PC-9 (cell line): ENCODE measurements around the gene NPHP4. TPM values are rescaled to one million over a fixed set of nuclear protein-coding genes. Genes with fewer than 3 reads are reported as not detected.

ENCODE experiments used
- BruUV-seq: library from RNA; stranded (reverse); fragments of 400-500 nt; replicated peaks from 2 replicates; lab custom pipeline; 2021; lab: Mats Ljungman, UMichigan
- CTCF ChIA-PET: fragments of 300-600 bp; sonication (Branson Sonifier 250); formaldehyde crosslinking; loops from one replicate; lab custom pipeline; 2022; ENCODE audit warnings: antibody characterized with exemption; lab: Charles Lee
- POLR2A ChIA-PET: fragments of 300-600 bp; sonication (Branson Sonifier 250); formaldehyde crosslinking; loops from one replicate; lab custom pipeline; 2022; ENCODE audit warnings: antibody characterized with exemption; ENCODE audit not compliant: unreplicated experiment; lab: Charles Lee
- DNase-seq, 2 experiments: peaks; one replicate each; pipeline versions ENCODE4 v3.0.0 to v3.0.0-alpha.2; 2015 to 2022; ENCODE audit warnings: mixed read lengths in 1 of 2
- H2AFZ ChIP-seq: fragments of 200-600 bp; sonication (generic); 2 replicates; pipeline ENCODE4 v1.8.1; 2017; ENCODE audit warnings: antibody characterized with exemption
- H3F3A ChIP-seq: fragments of 200-600 bp; sonication (generic); 2 replicates; pipeline ENCODE4 v1.8.1; 2017; ENCODE audit warnings: antibody characterized with exemption, mild to moderate bottlenecking, low read depth; ENCODE audit not compliant: insufficient read depth
- H3K27ac ChIP-seq: fragments of 200-600 bp; sonication (generic); 2 replicates; pipeline ENCODE4 v1.6.1; 2016; ENCODE audit warnings: mixed run types
- H3K27me3 ChIP-seq: fragments of 200-600 bp; sonication (generic); 2 replicates; pipeline ENCODE4 v1.6.1; 2016; ENCODE audit warnings: low read depth, mixed run types; ENCODE audit not compliant: insufficient read depth
- H3K36me3 ChIP-seq: fragments of 200-600 bp; sonication (generic); 2 replicates; pipeline ENCODE4 v1.6.1; 2016; ENCODE audit warnings: low read depth, mixed run types
- H3K4me1 ChIP-seq: fragments of 200-600 bp; sonication (generic); replicated peaks from 2 replicates; pipeline ENCODE4 v1.6.1; 2016; ENCODE audit warnings: mixed run types; ENCODE audit not compliant: insufficient read depth
- H3K4me2 ChIP-seq: fragments of 200-600 bp; sonication (generic); 2 replicates; pipeline ENCODE4 v1.6.1; 2017; ENCODE audit warnings: mixed run types
- H3K4me3 ChIP-seq: fragments of 200-600 bp; sonication (generic); 2 replicates; pipeline ENCODE4 v1.6.1; 2016; ENCODE audit warnings: mixed run types
- H3K79me2 ChIP-seq: fragments of 200-600 bp; sonication (generic); 2 replicates; pipeline ENCODE4 v1.6.1; 2017; ENCODE audit warnings: low read depth, mixed run types
- H3K9me2 ChIP-seq: fragments of 200-600 bp; sonication (generic); 2 replicates; pipeline ENCODE4 v1.8.1; 2017; ENCODE audit warnings: mild to moderate bottlenecking; ENCODE audit not compliant: insufficient read depth
- H3K9me3 ChIP-seq: fragments of 200-600 bp; sonication (generic); 2 replicates; pipeline ENCODE4 v1.8.1; 2016; ENCODE audit warnings: low read depth; ENCODE audit not compliant: insufficient read depth
- H4K20me1 ChIP-seq: fragments of 200-600 bp; sonication (generic); 2 replicates; pipeline ENCODE4 v1.8.1; 2017; ENCODE audit not compliant: insufficient read depth
- CTCF ChIP-seq: fragments of 200-600 bp; sonication (generic); conservative IDR thresholded peaks from 2 replicates; pipeline ENCODE4 v1.6.1; 2017; ENCODE audit warnings: mixed run types, antibody characterized with exemption, mild to moderate bottlenecking, moderate library complexity
- EZH2 ChIP-seq: fragments of 200-600 bp; sonication (generic); IDR thresholded peaks from 2 replicates; pipeline ENCODE4 v1.8.0; 2017; ENCODE audit warnings: antibody characterized with exemption, low read depth
- intact Hi-C: fragments of 100-400 bp; cut with micrococcal nuclease; formaldehyde crosslinking; loops from one replicate; pipeline ENCODE4 v1.10.0; 2022; ENCODE audit not compliant: unreplicated experiment
- total RNA-seq: library from RNA; stranded (reverse); gene quantifications from 2 replicates; pipeline ENCODE4 v1.2.3, GENCODE V29; 2021

The NPHP4 gene
- total RNA-seq, 1 experiment from 2014 or later = 17.9 TPM

GRCh38 chr1:5956022-5956830 lies 36.0 kb downstream of the NPHP4 start:
- H3K4me2 ChIP-seq = no peak overlapping the region
- no peaks in the 10 kb centered on the region for H3K79me2 ChIP-seq
- ChIA-PET POLR2A (no interaction called here), CTCF (no interaction called here)
- no peaks in the 10 kb centered on the region for H3K9me3 ChIP-seq
- H3K4me1 ChIP-seq = no peaks in the 10 kb centered on the region
- TF ChIP-seq CTCF (no peak), EZH2 (no peak)
- no peaks in the 10 kb centered on the region for H3K9me2 ChIP-seq
- DNase-seq = no peak
- H4K20me1 ChIP-seq = no peaks in the 10 kb centered on the region
- H3K36me3 ChIP-seq = no peaks in the 10 kb centered on the region
- no peak overlapping the region for H2AFZ ChIP-seq
- no peak overlapping the region for H3K4me3 ChIP-seq
- H3K27me3 ChIP-seq = no peaks in the 10 kb centered on the region
- intact Hi-C loops = no loop called here
- no peak overlapping the region for H3K27ac ChIP-seq
- BruUV-seq = no TSS peak
- H3F3A ChIP-seq = no peaks in the 10 kb centered on the region

- CTCF ChIA-PET = interaction anchor here (0.6 kb wide), 1 partner anchor 250 kb away, joined by 9 read pairs; no protein-coding TSS in a partner anchor
- Histone ChIP-seq H3K27me3 (no peaks in the 10 kb centered on the region), H3K9me2 (no peaks in the 10 kb centered on the region), H3K4me3 (no peak overlapping the region), H3K36me3 (no peaks in the 10 kb centered on the region), H2AFZ (no peak overlapping the region), H3K9me3 (no peaks in the 10 kb centered on the region), H3K4me1 (no peaks in the 10 kb centered on the region), H3K79me2 (no peaks in the 10 kb centered on the region), H3F3A (no peaks in the 10 kb centered on the region), H4K20me1 (no peaks in the 10 kb centered on the region), H3K4me2 (no peak overlapping the region), H3K27ac (no peak overlapping the region)
- TF ChIP-seq CTCF (no peak), EZH2 (no peak)
- no TSS peak for BruUV-seq
- no peak for DNase-seq
- intact Hi-C loops = no loop called here
- POLR2A ChIA-PET = no interaction called here
These were observed 36.7 kb downstream of the NPHP4 start for GRCh38 chr1:5955479-5955977.

- TF ChIP-seq CTCF = no peak
- no peak for TF ChIP-seq EZH2
- H3K4me3 ChIP-seq = no peak overlapping the region
- BruUV-seq = no TSS peak
- H3K27me3 ChIP-seq = no peaks in the 10 kb centered on the region
- no peaks in the 10 kb centered on the region for H3K4me1 ChIP-seq
- H4K20me1 ChIP-seq = no peaks in the 10 kb centered on the region
- H3K79me2 ChIP-seq = no peaks in the 10 kb centered on the region
- no peaks in the 10 kb centered on the region for H3K9me2 ChIP-seq
- no peaks in the 10 kb centered on the region for H3F3A ChIP-seq
- POLR2A ChIA-PET = no interaction called here
- no peaks in the 10 kb centered on the region for H3K9me3 ChIP-seq
- H3K27ac ChIP-seq = no peak overlapping the region
- CTCF ChIA-PET = interaction anchor here (0.6 kb wide), 1 partner anchor 250 kb away, joined by 9 read pairs; no protein-coding TSS in a partner anchor
- H3K36me3 ChIP-seq = no peaks in the 10 kb centered on the region
- DNase-seq = no peak
- H2AFZ ChIP-seq = no peak overlapping the region
- no peak overlapping the region for H3K4me2 ChIP-seq
- intact Hi-C loops = no loop called here
These were observed 37.3 kb downstream of the NPHP4 start for GRCh38 chr1:5954964-5955363.
